Right lobe of liver (tissue), 4 donors: Measurements from ENCODE around the gene CDYL2.

Experiments
- POLR2A ChIP-seq: fragments of 450-650 bp; IDR thresholded peaks from one replicate; pipeline ENCODE4 v1.6.1; 2017; ENCODE audit warnings: antibody characterized with exemption, mild to moderate bottlenecking
- TF ChIP-seq, protein P1 (sequence below), 4 donors: fragments of 200-600 bp in 3 of 4; fragments of 450-650 bp in 1 of 4; IDR thresholded peaks; one replicate each; pipeline versions ENCODE4 v1.5.1 to v1.8.0; 2016 to 2022; ENCODE audit warnings: antibody characterized with exemption in 4 of 4, mild to moderate bottlenecking in 2 of 4
- donor health status: DM: no; HTN: no; CAD: no.
- donor health status: DM: no; HTN: no; CAD: no.
- donor health status: DM: no; HTN: yes; CAD: no.

DNA sequence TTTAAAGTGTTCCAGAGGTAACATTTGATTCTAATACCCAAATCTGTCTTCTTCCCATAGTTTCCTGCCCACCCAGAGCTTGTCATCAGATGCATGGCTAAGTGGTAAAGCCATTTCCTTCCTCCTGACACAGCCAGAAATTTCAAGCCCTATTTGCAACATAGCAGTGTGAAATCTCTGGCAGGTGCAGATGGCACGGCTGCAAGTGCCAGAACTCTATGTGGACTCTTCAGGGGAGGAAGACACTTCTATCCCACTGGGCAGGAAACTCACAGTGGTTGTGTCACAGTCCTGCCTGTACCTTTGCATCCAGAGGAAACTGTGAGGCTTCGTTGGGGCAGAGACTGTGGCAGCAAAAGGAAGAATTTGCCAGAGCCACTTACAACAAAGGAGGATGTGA is 250.4 kb downstream of the CDYL2 start:
- TF ChIP-seq, protein P1, sequence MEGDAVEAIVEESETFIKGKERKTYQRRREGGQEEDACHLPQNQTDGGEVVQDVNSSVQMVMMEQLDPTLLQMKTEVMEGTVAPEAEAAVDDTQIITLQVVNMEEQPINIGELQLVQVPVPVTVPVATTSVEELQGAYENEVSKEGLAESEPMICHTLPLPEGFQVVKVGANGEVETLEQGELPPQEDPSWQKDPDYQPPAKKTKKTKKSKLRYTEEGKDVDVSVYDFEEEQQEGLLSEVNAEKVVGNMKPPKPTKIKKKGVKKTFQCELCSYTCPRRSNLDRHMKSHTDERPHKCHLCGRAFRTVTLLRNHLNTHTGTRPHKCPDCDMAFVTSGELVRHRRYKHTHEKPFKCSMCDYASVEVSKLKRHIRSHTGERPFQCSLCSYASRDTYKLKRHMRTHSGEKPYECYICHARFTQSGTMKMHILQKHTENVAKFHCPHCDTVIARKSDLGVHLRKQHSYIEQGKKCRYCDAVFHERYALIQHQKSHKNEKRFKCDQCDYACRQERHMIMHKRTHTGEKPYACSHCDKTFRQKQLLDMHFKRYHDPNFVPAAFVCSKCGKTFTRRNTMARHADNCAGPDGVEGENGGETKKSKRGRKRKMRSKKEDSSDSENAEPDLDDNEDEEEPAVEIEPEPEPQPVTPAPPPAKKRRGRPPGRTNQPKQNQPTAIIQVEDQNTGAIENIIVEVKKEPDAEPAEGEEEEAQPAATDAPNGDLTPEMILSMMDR (IDR thresholded peaks at IDR 0.05), result no peak
- TF ChIP-seq POLR2A, result no peak
